Retinal pigment epithelial cell (primary cell): ENCODE data around the gene RUNX2.

Experiments used
- DNase-seq: peaks from one replicate; pipeline ENCODE4 v3.0.0-alpha.2; 2010; ENCODE audit warnings: low read depth
- H3K4me3 ChIP-seq: 2 replicates; pipeline ENCODE4 v1.5.1; 2011; ENCODE audit warnings: mild to moderate bottlenecking, low read length, control low read depth, moderate library complexity
- TF ChIP-seq, protein P1 (sequence below): conservative IDR thresholded peaks from 2 replicates; pipeline ENCODE4 v1.5.1; 2011; ENCODE audit warnings: low read depth, low read length, control low read depth, inconsistent platforms

RUNX2 gene

DNA sequence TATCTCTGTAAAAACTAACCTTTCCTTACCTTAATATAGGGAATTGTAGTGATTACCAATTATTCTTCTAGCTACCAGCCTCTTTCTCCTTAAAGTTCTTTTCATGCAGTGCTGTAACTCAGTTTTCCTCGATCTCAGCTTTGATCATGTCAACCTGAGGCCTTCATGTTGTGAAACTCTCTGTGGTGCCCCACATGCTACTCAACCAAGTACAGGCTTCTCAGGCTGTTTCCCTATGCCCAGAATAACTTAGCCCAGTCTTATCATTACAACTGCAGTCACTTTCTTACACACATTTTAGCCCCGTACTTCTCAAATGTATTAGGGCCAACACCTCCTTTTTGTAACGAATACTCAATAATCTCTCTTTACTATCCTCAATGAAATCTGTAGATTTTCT lies 139.7 kb downstream of the RUNX2 start:
- no peak overlapping the region for H3K4me3 ChIP-seq
- TF ChIP-seq, protein P1, sequence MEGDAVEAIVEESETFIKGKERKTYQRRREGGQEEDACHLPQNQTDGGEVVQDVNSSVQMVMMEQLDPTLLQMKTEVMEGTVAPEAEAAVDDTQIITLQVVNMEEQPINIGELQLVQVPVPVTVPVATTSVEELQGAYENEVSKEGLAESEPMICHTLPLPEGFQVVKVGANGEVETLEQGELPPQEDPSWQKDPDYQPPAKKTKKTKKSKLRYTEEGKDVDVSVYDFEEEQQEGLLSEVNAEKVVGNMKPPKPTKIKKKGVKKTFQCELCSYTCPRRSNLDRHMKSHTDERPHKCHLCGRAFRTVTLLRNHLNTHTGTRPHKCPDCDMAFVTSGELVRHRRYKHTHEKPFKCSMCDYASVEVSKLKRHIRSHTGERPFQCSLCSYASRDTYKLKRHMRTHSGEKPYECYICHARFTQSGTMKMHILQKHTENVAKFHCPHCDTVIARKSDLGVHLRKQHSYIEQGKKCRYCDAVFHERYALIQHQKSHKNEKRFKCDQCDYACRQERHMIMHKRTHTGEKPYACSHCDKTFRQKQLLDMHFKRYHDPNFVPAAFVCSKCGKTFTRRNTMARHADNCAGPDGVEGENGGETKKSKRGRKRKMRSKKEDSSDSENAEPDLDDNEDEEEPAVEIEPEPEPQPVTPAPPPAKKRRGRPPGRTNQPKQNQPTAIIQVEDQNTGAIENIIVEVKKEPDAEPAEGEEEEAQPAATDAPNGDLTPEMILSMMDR: no peak
- no peak for DNase-seq

DNA sequence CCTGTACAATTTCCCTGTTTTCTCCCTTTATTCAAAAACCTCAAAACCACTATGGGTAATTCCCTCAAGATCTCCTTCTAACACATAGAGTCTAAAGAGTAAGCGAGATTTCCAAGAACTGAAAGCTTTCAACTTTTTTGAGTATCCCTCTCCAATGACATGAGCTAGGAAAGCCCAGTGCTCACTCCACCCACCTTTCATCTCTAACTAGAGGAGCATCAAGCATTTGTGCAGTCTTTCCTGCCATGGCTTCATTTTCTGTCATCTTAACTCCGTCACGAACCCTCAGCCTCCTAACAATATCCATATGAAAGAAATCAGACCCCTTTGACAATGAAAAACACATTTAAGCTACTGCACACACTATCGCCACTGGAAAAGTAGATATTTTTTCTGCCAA lies 141.5 kb downstream of the RUNX2 start:
- DNase-seq: no peak
- TF ChIP-seq, protein P1: no peak
- H3K4me3 ChIP-seq: no peak overlapping the region

DNA sequence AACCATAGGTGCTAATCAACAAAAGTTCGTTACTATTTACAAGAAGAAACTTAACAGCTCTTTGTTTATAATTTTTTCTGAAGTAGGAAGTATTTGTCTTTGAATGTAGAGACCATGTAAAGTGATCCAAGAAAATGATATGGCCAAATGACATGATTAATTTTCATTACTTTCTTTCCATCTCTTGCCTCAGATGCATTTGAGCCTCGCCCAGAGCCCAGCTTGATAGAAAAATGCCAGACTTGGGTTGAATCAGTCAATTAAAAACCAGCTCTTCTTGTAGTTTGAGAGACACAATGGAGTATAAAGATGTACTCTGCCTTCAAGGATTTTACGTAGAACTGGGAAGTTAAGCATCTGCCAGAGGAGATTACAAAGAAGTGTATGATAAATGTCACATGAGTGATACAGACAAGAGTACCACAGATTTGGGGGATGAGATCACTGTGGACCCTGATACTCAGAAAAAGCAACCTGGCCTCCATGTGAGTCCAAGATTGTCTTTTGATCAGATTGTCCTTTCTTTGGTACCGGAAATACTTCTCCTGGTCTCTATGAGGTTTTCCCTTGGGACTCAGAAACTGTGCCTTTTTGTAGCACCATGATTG lies 142.1 kb downstream of the RUNX2 start:
- no peak for DNase-seq
- H3K4me3 ChIP-seq: no peak overlapping the region
- TF ChIP-seq, protein P1: no peak

DNA sequence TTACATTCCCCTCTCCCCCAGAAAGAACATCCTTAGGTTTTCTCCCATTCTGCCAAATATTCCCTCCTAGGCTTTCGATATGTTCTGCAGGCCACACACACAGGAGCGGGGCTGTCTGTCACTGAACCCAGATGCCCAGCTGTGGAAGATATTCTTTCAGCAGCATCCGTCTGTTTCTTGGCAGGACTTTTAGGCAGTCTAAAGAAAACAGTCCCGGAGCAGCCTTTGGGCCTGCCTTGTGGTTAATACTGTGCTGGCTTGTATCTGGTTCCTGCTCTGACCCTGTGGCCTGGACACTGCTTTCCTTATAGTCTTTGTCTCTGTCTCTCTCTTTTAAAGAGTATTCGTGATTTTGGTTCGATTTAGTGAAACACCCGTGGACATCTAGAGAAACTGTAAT lies 144.3 kb downstream of the RUNX2 start:
- TF ChIP-seq, protein P1: no peak

DNA sequence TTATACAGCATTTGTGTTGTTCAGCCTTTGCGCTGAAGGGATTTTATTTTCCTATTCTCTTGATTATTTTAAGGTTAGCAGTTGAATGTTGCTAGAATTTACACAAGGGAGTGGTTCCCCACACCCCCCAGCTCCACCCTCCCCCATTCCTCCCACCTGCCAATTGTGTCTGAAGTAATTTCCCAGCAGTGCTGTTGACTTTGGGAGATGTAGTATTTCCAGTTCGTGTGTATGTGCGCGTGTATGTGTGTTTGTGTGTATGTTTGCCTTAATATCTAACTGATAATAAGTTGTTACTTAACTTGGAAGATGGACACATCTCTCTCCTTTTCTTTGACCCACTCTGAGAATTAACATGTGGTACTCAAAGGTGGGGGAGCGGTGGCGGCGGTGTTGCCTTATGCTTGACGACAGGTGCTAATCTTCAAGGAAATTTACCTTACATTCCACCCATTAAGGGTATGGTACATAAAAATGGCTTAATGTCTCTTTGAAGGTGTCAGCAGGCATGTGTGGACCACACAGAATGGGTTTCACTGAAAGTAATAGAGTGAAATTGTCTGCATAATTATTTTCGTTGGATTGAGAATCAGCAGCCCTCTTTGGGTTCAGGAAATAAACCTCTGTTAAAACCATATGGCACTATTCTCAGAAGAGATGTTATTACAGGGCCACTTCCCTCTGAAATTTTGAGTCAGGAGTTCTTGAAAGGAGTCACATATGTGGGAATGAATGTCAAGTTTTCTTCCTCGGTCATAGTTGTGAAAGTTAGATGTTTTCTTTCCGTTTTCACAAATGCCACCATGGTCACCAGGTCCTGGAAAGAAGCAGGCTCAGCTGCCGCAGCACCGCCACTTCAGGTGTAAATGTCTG lies 145.2 kb downstream of the RUNX2 start:
- no peak for DNase-seq
- H3K4me3 ChIP-seq: no peak overlapping the region
- TF ChIP-seq, protein P1: no peak

More for the DNA sequence above, 144.3 kb downstream of the RUNX2 start:
- H3K4me3 ChIP-seq: no peak overlapping the region
- no peak for DNase-seq

DNA sequence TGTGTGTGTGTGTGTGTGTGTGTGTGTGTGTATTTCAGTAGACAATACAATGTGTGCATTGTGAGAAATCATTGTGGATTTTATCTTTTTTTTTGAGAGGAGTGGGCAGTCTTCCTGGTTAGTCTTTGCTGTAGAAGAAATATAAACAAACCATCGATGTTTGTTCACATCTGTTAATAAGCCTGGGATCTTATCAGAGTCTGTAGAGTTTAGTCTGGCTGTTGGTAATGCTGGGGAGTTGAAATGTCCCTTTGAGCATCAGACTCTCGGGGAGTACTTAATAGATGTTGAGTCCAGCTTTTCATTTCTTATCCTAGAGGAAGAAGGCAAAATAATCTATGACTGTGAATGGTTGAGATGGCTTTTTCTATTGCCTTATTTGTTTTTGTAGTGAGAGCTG lies 146.2 kb downstream of the RUNX2 start:
- TF ChIP-seq, protein P1: no peak
- no peak for DNase-seq
- H3K4me3 ChIP-seq: no peak overlapping the region

DNA sequence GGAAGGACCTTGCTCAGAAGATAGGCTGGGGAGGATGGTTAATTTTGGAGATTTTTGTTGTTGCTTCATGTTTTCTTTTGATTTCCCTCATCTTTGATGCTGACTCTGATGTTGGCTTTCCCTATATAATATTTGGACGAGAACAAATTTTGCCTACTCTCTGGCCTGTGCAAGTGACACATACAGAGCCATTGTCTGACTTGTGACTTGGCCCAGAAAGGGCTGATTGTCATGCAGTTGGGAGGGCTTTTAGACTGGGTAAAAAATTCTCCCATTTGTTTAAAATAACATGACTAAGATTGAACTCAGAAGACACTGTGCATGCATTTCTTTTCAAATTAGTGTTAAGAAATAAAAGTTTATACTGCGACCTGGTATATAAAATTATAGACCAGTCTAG lies 148.2 kb downstream of the RUNX2 start:
- H3K4me3 ChIP-seq: no peak overlapping the region
- TF ChIP-seq, protein P1: no peak
- DNase-seq: no peak
